Measurements from ENCODE around the gene SGSM1. TPM values are rescaled to one million over a fixed set of nuclear protein-coding genes. Genes with fewer than 3 reads are reported as not detected.
A peak's percentile ranks its signal among the peaks of the same experiment; 100 is the strongest.

SGSM1 gene
- total RNA-seq, 2 donors from 2014 or later: 3.6 to 4.6 TPM

GRCh38 chr22:24893341-24894070 lies 87.5 kb downstream of the SGSM1 start:
- no peaks in the 10 kb centered on the region for H3K36me3 ChIP-seq (replicated peaks in 1 of 2; ENCODE audit: insufficient read depth in 1 of 2, low read depth in 2 of 2)
- 90% methylated on average over 11 to 19 of the region's 20 CpGs for WGBS, 2 donors

GRCh38 chr22:24894220-24894975 lies 88.4 kb downstream of the SGSM1 start:
- intact Hi-C loops (cut with DNase I): no loop called here
- H3K27me3 ChIP-seq: no peaks in the 10 kb centered on the region
- 7 to 18% methylated on average over 15 to 16 of the region's 16 CpGs for WGBS, 2 donors
- peaks cover 21% of the 10 kb centered on the region for H3K4me1 ChIP-seq
- TF ChIP-seq POLR2A (IDR thresholded peaks at IDR 0.05) (peak in 2 of 3 donors; percentile 39 to 40), CTCF (IDR thresholded peaks at IDR 0.05) (peak in 1 of 7 experiments; percentile 0)
- H3K36me3 ChIP-seq (replicated peaks in 1 of 2; ENCODE audit: insufficient read depth in 1 of 2, low read depth in 2 of 2): no peaks in the 10 kb centered on the region
- no peak overlapping the region for H3K4me3 ChIP-seq
- no peaks in the 10 kb centered on the region for H3K9me3 ChIP-seq
- DNase-seq: peak; percentile 95 to 98 (median 98)
- H3K27ac ChIP-seq: peak overlapping the region; percentile 86 to 93 (median 88)
- peak; percentile 95 for ATAC-seq

More at GRCh38 chr22:24893341-24894070, 87.5 kb downstream of the SGSM1 start:
- no peak for TF ChIP-seq CTCF (IDR thresholded peaks at IDR 0.05)
- TF ChIP-seq POLR2A (IDR thresholded peaks at IDR 0.05): no peak
- DNase-seq (peak in 3 of 4 donors; percentile 13 to 37 (median 13)), ATAC-seq (no peak)
- Histone ChIP-seq H3K4me3 (no peak overlapping the region), H3K27me3 (no peaks in the 10 kb centered on the region), H3K4me1 (peaks cover 21% of the 10 kb centered on the region), H3K9me3 (no peaks in the 10 kb centered on the region), H3K27ac (peak overlapping the region; percentile 83 to 93 (median 88))
- intact Hi-C loops (cut with DNase I): no loop called here

GRCh38 chr22:24894998-24895397 lies 89.0 kb downstream of the SGSM1 start:
- intact Hi-C loops (cut with DNase I): no loop called here
- WGBS, 2 donors: 7 to 27% methylated on average over 7 of the region's 7 CpGs
- TF ChIP-seq POLR2A (IDR thresholded peaks at IDR 0.05): no peak
- no peak for TF ChIP-seq CTCF (IDR thresholded peaks at IDR 0.05)
- H3K4me1 ChIP-seq: peaks cover 21% of the 10 kb centered on the region
- H3K9me3 ChIP-seq: no peaks in the 10 kb centered on the region
- no peak overlapping the region for H3K4me3 ChIP-seq
- H3K27me3 ChIP-seq: no peaks in the 10 kb centered on the region
- ATAC-seq: peak; percentile 51
- no peaks in the 10 kb centered on the region for H3K36me3 ChIP-seq (replicated peaks in 1 of 2; ENCODE audit: insufficient read depth in 1 of 2, low read depth in 2 of 2)
- DNase-seq: peak; percentile 79 to 87 (median 84)
- peak overlapping the region; percentile 86 to 93 (median 88) for H3K27ac ChIP-seq

- intact Hi-C loops (cut with DNase I): no loop called here
- TF ChIP-seq POLR2A (IDR thresholded peaks at IDR 0.05) (no peak), CTCF (IDR thresholded peaks at IDR 0.05) (no peak)
- no peaks in the 10 kb centered on the region for H3K27me3 ChIP-seq
- no peaks in the 10 kb centered on the region for H3K36me3 ChIP-seq (replicated peaks in 1 of 2; ENCODE audit: insufficient read depth in 1 of 2, low read depth in 2 of 2)
- no peak for ATAC-seq
- H3K9me3 ChIP-seq: peaks cover 0 to 7% (median 0%) of the 10 kb centered on the region in 3 donors
- no peak overlapping the region for H3K4me3 ChIP-seq
- no peak overlapping the region for H3K27ac ChIP-seq
- DNase-seq: no peak
- WGBS, 2 donors: 83 to 88% methylated on average over 2 of the region's 2 CpGs
- H3K4me1 ChIP-seq: no peaks in the 10 kb centered on the region
These were observed 95.4 kb downstream of the SGSM1 start for GRCh38 chr22:24901448-24901847.
